ENCODE measurements around the gene N4BP2.
"Not testable (repeated sequence)": the region's sequence is repeated elsewhere in the genome, so short reads cannot be mapped to it uniquely, and the experiment has no call there.

The N4BP2 gene

DNA sequence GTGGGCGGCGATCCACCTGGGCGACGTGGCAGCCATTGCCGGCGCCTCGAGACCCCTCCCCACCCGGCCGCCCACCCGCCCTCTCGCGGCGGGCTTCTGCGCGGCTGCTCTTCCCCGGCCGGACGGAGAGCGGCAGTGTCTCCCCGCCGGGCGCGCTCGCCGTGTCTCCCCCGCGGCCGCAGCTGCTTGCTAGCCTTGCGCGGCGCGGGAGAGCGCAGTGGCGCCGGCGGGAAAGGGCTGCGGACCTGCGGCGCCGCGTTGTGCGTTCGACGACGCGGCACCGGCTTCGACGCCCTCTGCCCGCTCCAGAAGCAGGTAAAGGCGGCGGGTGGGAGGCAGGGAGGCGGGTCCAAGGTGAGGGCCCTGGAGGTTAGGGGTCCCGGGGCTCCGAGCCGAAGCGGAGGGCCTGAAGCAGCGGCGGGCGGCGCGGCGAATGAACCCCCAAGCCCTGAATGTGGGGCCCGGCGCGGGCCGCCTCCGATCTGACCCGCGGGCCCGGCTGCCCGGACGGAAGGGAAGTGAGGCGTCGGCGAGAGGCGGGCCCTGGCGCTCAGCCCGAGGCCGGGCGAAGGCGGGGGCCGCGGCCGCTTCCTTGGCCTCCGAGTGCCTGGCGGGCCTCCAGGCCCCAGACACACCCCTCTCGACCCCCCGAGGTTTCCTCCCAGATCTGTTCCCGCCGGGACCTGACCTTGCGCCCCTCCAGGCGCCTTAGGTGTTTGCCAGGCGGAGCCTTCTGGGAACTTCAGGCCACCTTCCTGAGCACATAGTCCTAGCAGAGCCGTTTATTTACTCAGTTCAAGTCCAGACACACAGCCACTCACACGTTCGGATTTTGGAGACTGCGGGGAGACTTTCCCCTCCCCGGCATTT lies at the start of gene N4BP2:
Gene N4BP2, plus strand, starts transcription at position 135 of the 870 bp plus-strand sequence. CDS start 40,491 bp downstream, outside the sequence.
- peak within 1 kb of the TSS; percentile 99 for H3K27ac ChIP-seq
- TF ChIP-seq, protein P1, sequence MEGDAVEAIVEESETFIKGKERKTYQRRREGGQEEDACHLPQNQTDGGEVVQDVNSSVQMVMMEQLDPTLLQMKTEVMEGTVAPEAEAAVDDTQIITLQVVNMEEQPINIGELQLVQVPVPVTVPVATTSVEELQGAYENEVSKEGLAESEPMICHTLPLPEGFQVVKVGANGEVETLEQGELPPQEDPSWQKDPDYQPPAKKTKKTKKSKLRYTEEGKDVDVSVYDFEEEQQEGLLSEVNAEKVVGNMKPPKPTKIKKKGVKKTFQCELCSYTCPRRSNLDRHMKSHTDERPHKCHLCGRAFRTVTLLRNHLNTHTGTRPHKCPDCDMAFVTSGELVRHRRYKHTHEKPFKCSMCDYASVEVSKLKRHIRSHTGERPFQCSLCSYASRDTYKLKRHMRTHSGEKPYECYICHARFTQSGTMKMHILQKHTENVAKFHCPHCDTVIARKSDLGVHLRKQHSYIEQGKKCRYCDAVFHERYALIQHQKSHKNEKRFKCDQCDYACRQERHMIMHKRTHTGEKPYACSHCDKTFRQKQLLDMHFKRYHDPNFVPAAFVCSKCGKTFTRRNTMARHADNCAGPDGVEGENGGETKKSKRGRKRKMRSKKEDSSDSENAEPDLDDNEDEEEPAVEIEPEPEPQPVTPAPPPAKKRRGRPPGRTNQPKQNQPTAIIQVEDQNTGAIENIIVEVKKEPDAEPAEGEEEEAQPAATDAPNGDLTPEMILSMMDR (conservative IDR thresholded peaks at IDR 0.05): peak; percentile 88
- TF ChIP-seq ZFX (IDR thresholded peaks at IDR 0.05): peak; percentile 20

DNA sequence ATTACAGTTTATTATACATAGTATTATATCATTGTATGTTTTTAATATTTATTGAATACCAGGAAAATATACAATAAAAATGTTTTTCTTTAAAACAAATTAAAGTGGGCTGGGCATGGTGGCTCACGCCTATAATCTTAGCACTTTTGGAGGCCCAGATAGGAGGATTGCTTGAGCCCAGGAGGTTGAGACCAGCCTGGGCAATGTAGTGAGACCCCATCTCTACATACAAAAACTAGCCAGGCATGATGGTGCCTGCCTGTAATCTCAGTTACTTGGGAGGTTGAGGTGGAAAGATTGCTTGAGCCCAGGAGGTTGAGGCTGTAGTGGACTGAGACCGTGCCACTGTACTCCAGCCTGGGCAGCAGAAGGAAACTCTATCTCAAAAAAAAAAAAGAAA lies 40.6 kb upstream of the N4BP2 start:
- no peak for TF ChIP-seq ZFX (IDR thresholded peaks at IDR 0.05)
- TF ChIP-seq, protein P1 (conservative IDR thresholded peaks at IDR 0.05): no peak
- H3K27ac ChIP-seq: no peak overlapping the region

DNA sequence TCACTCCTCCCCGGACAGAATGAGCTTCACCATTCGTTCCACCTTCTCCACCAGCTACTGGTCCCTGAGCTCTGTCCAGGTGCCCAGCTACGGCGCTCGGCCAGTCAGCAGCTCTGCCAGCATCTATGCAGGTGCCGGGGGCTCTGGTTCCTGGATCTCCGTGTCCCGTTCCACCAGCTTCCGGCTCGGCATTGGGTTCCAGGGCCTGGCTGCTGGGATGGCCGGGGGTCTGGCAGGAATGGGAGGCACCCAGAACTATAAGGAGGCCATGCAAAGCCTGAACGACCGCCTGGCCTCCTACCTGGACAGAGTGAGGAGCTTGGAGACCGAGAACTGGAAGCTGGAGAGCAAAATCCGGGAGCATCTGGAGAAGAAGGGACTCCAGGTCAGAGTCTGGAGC lies 36.4 kb upstream of the N4BP2 start:
- TF ChIP-seq, protein P1 (conservative IDR thresholded peaks at IDR 0.05): no peak
- no peak for TF ChIP-seq ZFX (IDR thresholded peaks at IDR 0.05)
- H3K27ac ChIP-seq: no peak overlapping the region

DNA sequence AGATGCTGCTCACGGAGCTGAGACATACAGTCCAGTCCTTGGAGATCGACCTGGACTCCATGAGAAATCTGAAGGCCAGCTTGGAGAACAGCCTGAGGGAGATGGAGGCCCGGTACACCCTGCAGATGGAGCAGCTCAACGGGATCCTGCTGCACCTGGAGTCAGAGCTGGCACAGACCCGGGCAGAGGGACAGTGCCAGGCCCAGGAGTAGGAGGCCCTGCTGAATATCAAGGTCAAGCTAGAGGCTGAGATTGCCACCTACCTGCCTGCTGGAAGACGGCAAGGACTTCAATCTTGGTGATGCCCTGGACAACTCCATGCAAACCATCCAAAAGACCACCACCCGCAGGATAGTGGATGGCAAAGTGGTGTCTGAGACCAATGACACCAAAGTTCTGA lies 35.5 kb upstream of the N4BP2 start:
- not testable (repeated sequence) for H3K27ac ChIP-seq

DNA sequence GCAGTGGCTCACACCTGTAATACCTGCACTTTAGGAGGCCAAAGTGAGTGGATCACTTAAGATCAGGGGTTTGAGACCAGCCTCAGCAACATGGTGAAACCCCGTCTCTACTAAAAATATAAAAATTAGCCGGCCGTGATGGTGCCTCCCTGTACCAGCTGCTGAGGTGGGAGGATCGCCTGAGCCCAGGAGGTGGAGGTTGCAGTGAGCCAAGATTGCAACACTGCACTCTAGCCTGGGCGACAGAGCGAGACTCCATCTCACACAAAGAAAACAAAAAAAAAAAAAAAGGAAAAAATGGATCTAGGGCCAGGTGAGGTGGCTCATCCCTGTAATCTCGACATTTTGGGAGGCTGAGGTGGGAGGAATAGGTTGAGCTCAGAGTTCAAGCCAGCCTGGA lies 32.6 kb upstream of the N4BP2 start:
- H3K27ac ChIP-seq: not testable (repeated sequence)

DNA sequence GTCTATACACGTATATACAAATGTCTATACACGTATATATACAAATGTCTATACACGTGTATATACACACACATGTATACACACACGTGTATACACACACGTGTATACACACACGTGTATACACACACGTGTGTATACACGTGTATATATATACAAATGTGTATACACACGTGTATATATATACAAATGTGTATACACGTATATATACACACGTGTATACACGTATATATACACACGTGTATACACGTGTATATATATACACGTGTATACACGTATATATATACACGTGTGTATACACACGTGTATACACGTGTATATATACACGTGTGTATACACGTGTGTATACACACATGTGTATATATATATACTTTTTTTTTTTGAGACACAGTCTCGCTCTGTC lies 23.9 kb upstream of the N4BP2 start:
- no peak overlapping the region for H3K27ac ChIP-seq
- TF ChIP-seq ZFX (IDR thresholded peaks at IDR 0.05): no peak
- TF ChIP-seq, protein P1 (conservative IDR thresholded peaks at IDR 0.05): no peak

DNA sequence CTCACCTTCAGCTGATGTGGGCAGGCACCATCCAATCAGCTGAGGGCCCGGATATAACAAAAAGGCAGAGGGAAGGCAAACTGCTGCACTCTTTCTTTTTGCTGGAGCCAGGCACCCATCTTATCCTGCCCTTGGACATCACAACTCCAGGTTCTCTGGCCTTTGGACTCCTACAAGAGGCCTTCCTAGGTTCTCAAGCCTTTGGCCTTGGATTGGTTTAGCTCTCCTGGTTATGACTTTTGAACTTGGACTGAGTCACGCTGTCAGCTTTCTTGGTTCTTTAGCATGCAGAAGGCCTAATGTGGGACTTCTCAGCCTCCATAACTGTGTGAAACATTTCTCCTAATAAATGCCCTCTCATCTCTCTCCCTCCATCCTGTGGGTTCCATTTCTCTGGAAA lies 23.0 kb upstream of the N4BP2 start:
- H3K27ac ChIP-seq: no peak overlapping the region
- TF ChIP-seq ZFX (IDR thresholded peaks at IDR 0.05): no peak
- TF ChIP-seq, protein P1 (conservative IDR thresholded peaks at IDR 0.05): no peak

DNA sequence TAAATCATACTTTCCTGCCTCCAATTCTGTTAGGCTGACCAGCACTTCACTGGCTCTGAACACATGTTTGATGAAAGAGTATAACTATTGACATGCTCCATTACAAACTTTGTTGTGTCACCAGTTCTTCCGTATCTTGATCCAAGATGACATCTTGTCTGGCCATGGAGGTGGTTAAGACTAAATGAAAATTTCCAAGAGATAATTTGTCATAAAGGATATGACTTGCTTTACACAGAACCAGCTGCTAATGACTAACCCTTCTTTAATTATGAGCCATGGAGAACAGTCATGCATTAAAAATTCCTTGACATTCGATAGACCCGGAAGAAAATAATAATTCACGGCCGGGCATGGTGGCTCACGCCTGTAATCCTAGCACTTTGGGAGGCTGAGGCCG lies 17.7 kb upstream of the N4BP2 start:
- no peak overlapping the region for H3K27ac ChIP-seq
- TF ChIP-seq, protein P1 (conservative IDR thresholded peaks at IDR 0.05): no peak
- no peak for TF ChIP-seq ZFX (IDR thresholded peaks at IDR 0.05)

Data from C4-2B (cell line).